ENCODE results near the gene CRYM.

DNA sequence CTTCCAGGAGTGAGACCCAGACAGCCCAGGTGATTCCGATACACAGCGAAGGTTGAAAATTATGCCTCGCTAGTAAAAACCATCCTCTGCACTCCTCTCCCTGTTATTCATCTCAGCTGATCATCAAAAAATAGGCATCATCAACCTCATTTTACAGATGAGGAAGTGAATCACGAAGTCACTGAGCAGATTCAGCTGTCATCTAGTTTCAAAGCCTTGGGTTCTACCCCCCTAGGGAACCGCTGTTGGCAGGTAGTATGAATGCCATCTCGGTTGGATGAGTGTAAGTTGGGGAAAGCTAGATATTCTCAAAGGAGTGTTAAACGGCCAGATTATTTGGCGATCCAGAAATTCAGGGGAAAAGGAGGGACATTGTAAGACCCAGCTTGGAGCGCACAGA lies 2.0 kb downstream of the CRYM start:
- TF ChIP-seq POLR2A (IDR thresholded peaks at IDR 0.05; ENCODE audit: low read depth, low read length) (no peak), BCLAF1 (IDR thresholded peaks at IDR 0.05) (no peak), NR2C2 (IDR thresholded peaks at IDR 0.05; ENCODE audit: borderline replicate concordance, control insufficient read depth, insufficient read length, low read depth) (no peak), ZNF274 (IDR thresholded peaks at IDR 0.05; ENCODE audit: insufficient read depth, insufficient read length) (no peak), ESRRA (IDR thresholded peaks at IDR 0.05; ENCODE audit: low read length) (no peak), POLR2AphosphoS5 (IDR thresholded peaks at IDR 0.05; ENCODE audit: low read length) (no peak), TCF3 (IDR thresholded peaks at IDR 0.05; ENCODE audit: borderline replicate concordance, insufficient read depth, low read depth, low read length) (no peak), BACH1 (IDR thresholded peaks at IDR 0.05; ENCODE audit: borderline replicate concordance) (no peak), POLR2AphosphoS2 (IDR thresholded peaks at IDR 0.05; ENCODE audit: low read depth, low read length) (no peak), RAD21 (IDR thresholded peaks at IDR 0.05; ENCODE audit: insufficient read depth, low read depth, low read length) (no peak), SUZ12 (IDR thresholded peaks at IDR 0.05; ENCODE audit: unreplicated experiment) (no peak), SIN3A (IDR thresholded peaks at IDR 0.05; ENCODE audit: low read depth, low read length) (no peak)
- TF ChIP-seq, protein P1, sequence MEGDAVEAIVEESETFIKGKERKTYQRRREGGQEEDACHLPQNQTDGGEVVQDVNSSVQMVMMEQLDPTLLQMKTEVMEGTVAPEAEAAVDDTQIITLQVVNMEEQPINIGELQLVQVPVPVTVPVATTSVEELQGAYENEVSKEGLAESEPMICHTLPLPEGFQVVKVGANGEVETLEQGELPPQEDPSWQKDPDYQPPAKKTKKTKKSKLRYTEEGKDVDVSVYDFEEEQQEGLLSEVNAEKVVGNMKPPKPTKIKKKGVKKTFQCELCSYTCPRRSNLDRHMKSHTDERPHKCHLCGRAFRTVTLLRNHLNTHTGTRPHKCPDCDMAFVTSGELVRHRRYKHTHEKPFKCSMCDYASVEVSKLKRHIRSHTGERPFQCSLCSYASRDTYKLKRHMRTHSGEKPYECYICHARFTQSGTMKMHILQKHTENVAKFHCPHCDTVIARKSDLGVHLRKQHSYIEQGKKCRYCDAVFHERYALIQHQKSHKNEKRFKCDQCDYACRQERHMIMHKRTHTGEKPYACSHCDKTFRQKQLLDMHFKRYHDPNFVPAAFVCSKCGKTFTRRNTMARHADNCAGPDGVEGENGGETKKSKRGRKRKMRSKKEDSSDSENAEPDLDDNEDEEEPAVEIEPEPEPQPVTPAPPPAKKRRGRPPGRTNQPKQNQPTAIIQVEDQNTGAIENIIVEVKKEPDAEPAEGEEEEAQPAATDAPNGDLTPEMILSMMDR (IDR thresholded peaks at IDR 0.05 in 2 of 3, conservative IDR thresholded peaks at IDR 0.05 in 1 of 3; ENCODE audit: control insufficient read depth in 2 of 3, extremely low read depth in 1 of 3, insufficient read depth in 1 of 3, low read depth in 3 of 3, low read length in 3 of 3): no peak
